K562 (cell line): ENCODE results near the gene ERI2. TPM values are rescaled to one million over a fixed set of nuclear protein-coding genes. Genes with fewer than 3 reads are reported as not detected.

Experiments
- ATAC-seq: fragments of 200-7000 bp; cut with Tn5 transposase; 3 replicates; pipeline ENCODE4 v1.9.1; 2020; ENCODE audit warnings: moderate library complexity
- BruUV-seq: library from RNA; stranded (reverse); fragments of 400-500 nt; replicated peaks from 2 replicates; lab custom pipeline; 2021; lab: Mats Ljungman, UMichigan
- CTCF ChIA-PET: fragments of 300-600 bp; formaldehyde crosslinking; extraction: SDS; loops from one replicate; lab custom pipeline; 2021; ENCODE audit warnings: low intra/inter-chr PET ratio; lab: Yijun Ruan, JAX
- POLR2A ChIA-PET: fragments of 300-600, 350-650 bp; sonication (Branson Sonifier 250); formaldehyde crosslinking; extraction: SDS; loops from one replicate; lab custom pipeline; 2021; ENCODE audit warnings: antibody characterized with exemption, inconsistent platforms; lab: Yijun Ruan, JAX
- DNase-seq, 4 experiments: peaks; one replicate each; pipeline versions ENCODE4 v3.0.0 to v3.0.0-alpha.2; 2011 to 2018; ENCODE audit warnings: low spot score in 3 of 4, mixed read lengths in 3 of 4; ENCODE audit errors: extremely low read depth in 1 of 4
- FAIRE-seq: peaks from 2 replicates; lab custom pipeline; 2011; peaks lifted over from hg19 to GRCh38; lab: Jason Lieb, UNC
- H2AFZ ChIP-seq: 2 replicates; pipeline ENCODE4 v1.6.0; 2011; ENCODE audit warnings: low read depth, low read length, control low read depth, inconsistent platforms
- H3K27ac ChIP-seq: fragments of 200-600 bp; 3 replicates; pipeline ENCODE4 v1.8.0; 2011; ENCODE audit warnings: low read depth, mild to moderate bottlenecking, control low read depth, inconsistent platforms, low read length, moderate library complexity, mixed read lengths; ENCODE audit errors: extremely low read depth
- H3K27me3 ChIP-seq, 2 experiments: fragments of 300-600 bp in 1 of 2; 2 replicates in 1 of 2; 3 replicates in 1 of 2; pipeline versions ENCODE4 v1.6.0 to v1.8.0; 2011; ENCODE audit warnings: inconsistent platforms in 2 of 2, low read length in 2 of 2, mild to moderate bottlenecking in 1 of 2, mixed read lengths in 1 of 2, moderate library complexity in 1 of 2; ENCODE audit not compliant: control insufficient read depth in 2 of 2, insufficient read depth in 2 of 2
- H3K36me3 ChIP-seq: fragments of 300-600 bp; 3 replicates; pipeline ENCODE4 v1.8.0; 2011; ENCODE audit warnings: mild to moderate bottlenecking, low read length, inconsistent platforms; ENCODE audit not compliant: control insufficient read depth, insufficient read depth
- H3K4me1 ChIP-seq, 2 experiments: fragments of 200-600 bp in 1 of 2; replicated peaks in 1 of 2; 2 replicates in 1 of 2; 3 replicates in 1 of 2; pipeline versions ENCODE4 v1.5.1 to v1.8.0; 2011; ENCODE audit warnings: inconsistent platforms in 2 of 2, low read length in 2 of 2, mild to moderate bottlenecking in 1 of 2, mixed read lengths in 1 of 2, moderate library complexity in 1 of 2; ENCODE audit not compliant: control insufficient read depth in 2 of 2, insufficient read depth in 2 of 2
- H3K4me2 ChIP-seq: 2 replicates; pipeline ENCODE4 v1.6.1; 2011; ENCODE audit warnings: low read length, control low read depth, inconsistent platforms, mixed read lengths; ENCODE audit not compliant: insufficient read depth
- H3K4me3 ChIP-seq: fragments of 200-600 bp; sonication (generic), shearing (Covaris generic); 2 replicates; pipeline ENCODE4 v1.5.1; 2016; ENCODE audit warnings: control low read depth, inconsistent platforms
- H3K79me2 ChIP-seq: fragments of 200-600 bp; 3 replicates; pipeline ENCODE4 v1.8.0; 2011; ENCODE audit warnings: low read length, inconsistent platforms; ENCODE audit not compliant: control insufficient read depth, insufficient read depth
- H3K9ac ChIP-seq, 2 experiments: 2 replicates each; pipeline versions ENCODE4 v1.6.0 to v1.6.1; 2011; ENCODE audit warnings: low read depth in 2 of 2, low read length in 2 of 2, control low read depth in 1 of 2, inconsistent platforms in 1 of 2, mild to moderate bottlenecking in 1 of 2, mixed read lengths in 1 of 2; ENCODE audit not compliant: insufficient read depth in 1 of 2
- H3K9me1 ChIP-seq: one replicate; pipeline ENCODE4 v1.6.0; 2011; ENCODE audit warnings: inconsistent platforms, mild to moderate bottlenecking, low read length, moderate library complexity; ENCODE audit not compliant: control insufficient read depth, insufficient read depth
- H3K9me3 ChIP-seq: replicated peaks from 2 replicates; pipeline ENCODE4 v1.5.1; 2011; ENCODE audit warnings: low read depth, low read length, inconsistent platforms; ENCODE audit not compliant: control insufficient read depth, insufficient read depth
- H4K20me1 ChIP-seq: replicated peaks from 2 replicates; pipeline ENCODE4 v1.6.1; 2011; ENCODE audit warnings: low read length, inconsistent platforms, mixed read lengths; ENCODE audit not compliant: control insufficient read depth, insufficient read depth
- CHCHD3 ChIP-seq: fragments of 250-450 bp; sonication (Bioruptor Pico); IDR thresholded peaks from 2 replicates; pipeline ENCODE4 v2.1.2; 2022; ENCODE audit warnings: mild to moderate bottlenecking
- COPS2 ChIP-seq: fragments of 450-650 bp; conservative IDR thresholded peaks from 2 replicates; pipeline ENCODE4 v1.6.1; 2016; ENCODE audit warnings: mild to moderate bottlenecking, moderate library complexity
- EHMT2 ChIP-seq: fragments of 450-650 bp; IDR thresholded peaks from 2 replicates; pipeline ENCODE4 v1.6.1; 2018; ENCODE audit warnings: antibody characterized with exemption
- FOXP4 ChIP-seq: sonication (generic); formaldehyde crosslinking; IDR thresholded peaks from 2 replicates; pipeline ENCODE4 v1.8.0; 2022; ENCODE audit warnings: mild to moderate bottlenecking, missing genetic modification reagents, borderline replicate concordance
- RBM25 ChIP-seq: fragments of 200-400 bp; formaldehyde crosslinking; IDR thresholded peaks from 2 replicates; pipeline ENCODE4 v1.6.1; 2018; ENCODE audit warnings: low read length, low read depth, moderate library complexity; ENCODE audit not compliant: severe bottlenecking
- TOE1 ChIP-seq, 2 experiments: fragments of 450-650 bp in 1 of 2; sonication (generic) in 1 of 2; formaldehyde crosslinking in 1 of 2; IDR thresholded peaks; 2 replicates each; pipeline versions ENCODE4 v1.7.1 to v1.8.0; 2016 to 2022; ENCODE audit warnings: borderline replicate concordance in 2 of 2, mild to moderate bottlenecking in 2 of 2, antibody characterized with exemption in 1 of 2, inconsistent platforms in 1 of 2, low read depth in 1 of 2, missing genetic modification reagents in 1 of 2, moderate library complexity in 1 of 2
- ZNF224 ChIP-seq: sonication (generic); formaldehyde crosslinking; IDR thresholded peaks from 2 replicates; pipeline ENCODE4 v1.8.0; 2022; ENCODE audit warnings: mild to moderate bottlenecking, missing genetic modification reagents
- ZNF232 ChIP-seq: sonication (generic); formaldehyde crosslinking; IDR thresholded peaks from 2 replicates; pipeline ENCODE4 v1.8.0; 2022; ENCODE audit warnings: mild to moderate bottlenecking, missing genetic modification reagents
- in situ Hi-C: fragments of 300-500 bp; cut with MboI; formaldehyde crosslinking; loops from 4 replicates; pipeline ENCODE4 v1.15.0; 2018; ENCODE audit warnings: inconsistent platforms, mixed read lengths
- intact Hi-C: fragments of 100-400 bp; cut with micrococcal nuclease; formaldehyde crosslinking; loops from 2 replicates; pipeline ENCODE4 v1.14.2; 2022
- polyA plus RNA-seq, 8 experiments: library from polyadenylated mRNA; depleted of rRNA in 4 of 8; stranded (reverse) in 5 of 8; unstranded in 3 of 8; fragments of >200 nt; fragmentation: Nextera tagmentation in 2 of 8; fragmentation: Illumina TruSeq in 1 of 8; extraction: Ambion mirVana in 2 of 8; extraction: Trizol in 1 of 8; gene quantifications; 2 replicates each; pipeline versions ENCODE4 v1.2.1 to v1.2.3, GENCODE V29; 2011 to 2014; ENCODE audit warnings: inconsistent platforms in 1 of 8, missing spikeins in 1 of 8
- total RNA-seq, 7 experiments: library from RNA; depleted of rRNA in 6 of 7; stranded (reverse); fragments of >200 nt in 6 of 7; fragmentation: Illumina TruSeq in 2 of 7; extraction: Trizol in 2 of 7; gene quantifications; 2 replicates each; pipeline versions ENCODE4 v1.2.1 to v1.2.3, GENCODE V29; 2011 to 2021; ENCODE audit warnings: low replicate concordance in 1 of 7

ERI2 gene
- total and polyA plus RNA-seq, 9 of the 15 experiments (the other 6 are each of a cell fraction or from before 2014, with no cell fraction given), result 23.3 to 57.0 (median 48.1) TPM

- CTCF ChIA-PET, result no interaction called here
- intact Hi-C loops, result no loop called here
Measured at GRCh38 chr16:20789130-20789529, 17.1 kb downstream of the ERI2 start.

More at GRCh38 chr16:20789130-20789529, 17.1 kb downstream of the ERI2 start:
- TF ChIP-seq EHMT2 (no peak), COPS2 (no peak), CHCHD3 (CRISPR knock-in tag) (no peak), FOXP4 (CRISPR knock-in tag) (0 out of 2 replicates have a peak, but pooled peaks have one; percentile 26), RBM25 (peak; percentile 80), ZNF232 (CRISPR knock-in tag) (0 out of 2 replicates have a peak, but pooled peaks have one; percentile 63), TOE1 (IDR thresholded peaks at IDR 0.05; ENCODE audit: borderline replicate concordance) (no peak), TOE1 (CRISPR knock-in tag; IDR thresholded peaks at IDR 0.05; ENCODE audit: borderline replicate concordance, low read depth) (0 out of 2 replicates have a peak, but pooled peaks have one; percentile 28), ZNF224 (CRISPR knock-in tag) (peak; percentile 75; the same call in 1 of the 2 replicates)
- H3K79me2 ChIP-seq, result no peaks in the 10 kb centered on the region
- H3K27me3 ChIP-seq, result no peaks in the 10 kb centered on the region
- peaks cover 34% of the 10 kb centered on the region; the same call in 2 of the 3 replicates for H3K36me3 ChIP-seq
- no peaks in the 10 kb centered on the region for H3K9me3 ChIP-seq
- no peak overlapping the region for H3K4me3 ChIP-seq
- H3K4me1 ChIP-seq, result no peaks in the 10 kb centered on the region
- POLR2A ChIA-PET, result no interaction called here
- no peak overlapping the region for H2AFZ ChIP-seq
- no peaks in the 10 kb centered on the region for H4K20me1 ChIP-seq
- no peaks in the 10 kb centered on the region for H3K9me1 ChIP-seq
- no TSS peak for BruUV-seq
- H3K9ac ChIP-seq, result no peak overlapping the region
- in situ Hi-C loops, result no loop called here
- ATAC-seq (no peak), DNase-seq (no peak), FAIRE-seq (no peak)
- H3K4me2 ChIP-seq, result no peak overlapping the region
- no peak overlapping the region for H3K27ac ChIP-seq
